Motor neuron (in vitro differentiated cells): ENCODE results near the gene MAP2K5. TPM values are rescaled to one million over a fixed set of nuclear protein-coding genes. Genes with fewer than 3 reads are reported as not detected.

Experiments
- ATAC-seq, 8 experiments: fragments of 200-7000 bp; cut with Tn5 transposase; replicated peaks in 6 of 8; 2 replicates each; pipeline ENCODE4 v1.8.0; 2021; ENCODE audit warnings: mild to moderate bottlenecking in 8 of 8, moderate library complexity in 8 of 8
- H3K27ac ChIP-seq, 2 donors: fragments of 250-450 bp; sonication (Bioruptor Pico); 2 replicates each; pipeline ENCODE4 v1.9.0; 2021; ENCODE audit warnings: antibody characterized with exemption in 2 of 2, mild to moderate bottlenecking in 2 of 2, moderate library complexity in 1 of 2
- H3K4me1 ChIP-seq, 2 donors: fragments of 250-450 bp; sonication (Bioruptor Pico); replicated peaks in 1 of 2; 2 replicates each; pipeline ENCODE4 v1.6.1; 2021; ENCODE audit warnings: antibody characterized with exemption in 2 of 2, mild to moderate bottlenecking in 2 of 2, moderate library complexity in 1 of 2
- H3K4me3 ChIP-seq, 5 donors: fragments of 250-450 bp; sonication (Bioruptor Pico); 2 replicates each; pipeline ENCODE4 v1.9.0; 2021; ENCODE audit warnings: antibody characterized with exemption in 5 of 5, mild to moderate bottlenecking in 5 of 5, moderate library complexity in 4 of 5
- WGBS, 10 experiments: fragments of 450-650 bp; shearing (Covaris generic); methylation state at CpG; one replicate each; pipeline ENCODE4 v1.0.0; 2022; 5-methylcytosine and 5-hydroxymethylcytosine counted together
- in situ Hi-C, 9 experiments: fragments of 400-800 bp; cut with MboI; loops; one replicate each; pipeline ENCODE4 v1.15.0; 2021; ENCODE audit warnings: low sequenced_read_pairs in 9 of 9, low pct_unique_long_range_greater_than_20kb in 2 of 9; ENCODE audit not compliant: unreplicated experiment in 9 of 9
- total RNA-seq, 8 experiments: library from RNA; unstranded; fragments of 300-600 nt; gene quantifications; 2 replicates each; pipeline versions ENCODE4 v1.2.3 to v1.2.4, GENCODE V29; 2022

Gene MAP2K5
- total RNA-seq, 8 experiments from 2014 or later: 5.3 to 22.6 (median 10.6) TPM

- no peak for ATAC-seq
- Histone ChIP-seq H3K4me3 (no peak overlapping the region), H3K27ac (no peak overlapping the region), H3K4me1 (peaks cover 3 to 43% of the 10 kb centered on the region in 2 donors)
- in situ Hi-C loops: no loop called here
- 40 to 87% (median 60%) methylated on average over 1 to 3 of the region's 3 CpGs; no CpG with 5 or more reads in 3 of the 10 experiments for WGBS, 10 experiments
Measured at GRCh38 chr15:67770358-67770628, 227.8 kb downstream of the MAP2K5 start.

GRCh38 chr15:67771189-67771800 is 228.8 kb downstream of the MAP2K5 start:
- peaks cover 0 to 37% of the 10 kb centered on the region in 2 donors for H3K4me1 ChIP-seq
- H3K27ac ChIP-seq: no peak overlapping the region
- WGBS, 10 experiments: 0 to 67% (median 58%) methylated on average over 1 to 7 of the region's 7 CpGs; no CpG with 5 or more reads in 3 of the 10 experiments
- in situ Hi-C loops: no loop called here
- peak in 3 of 8 experiments; percentile 86 to 97 (median 96) for ATAC-seq
- no peak overlapping the region for H3K4me3 ChIP-seq

GRCh38 chr15:67774626-67775025 is 232.1 kb downstream of the MAP2K5 start:
- Histone ChIP-seq H3K4me3 (no peak overlapping the region), H3K27ac (no peak overlapping the region), H3K4me1 (peaks cover 2 to 18% of the 10 kb centered on the region in 2 donors)
- ATAC-seq: no peak
- in situ Hi-C loops: no loop called here
- WGBS, 10 experiments: 87 to 100% (median 100%) methylated on average over 1 to 3 of the region's 3 CpGs; no CpG with 5 or more reads in 2 of the 10 experiments

GRCh38 chr15:67775250-67775649 is 232.7 kb downstream of the MAP2K5 start:
- in situ Hi-C loops: no loop called here
- H3K4me3 ChIP-seq: no peak overlapping the region
- H3K4me1 ChIP-seq: peaks cover 2 to 14% of the 10 kb centered on the region in 2 donors
- WGBS, 10 experiments: 75 to 100% (median 100%) methylated on average over 1 to 2 of the region's 2 CpGs
- no peak overlapping the region for H3K27ac ChIP-seq
- ATAC-seq: no peak

- 92 to 100% (median 100%) methylated on average over 2 to 3 of the region's 3 CpGs; no CpG with 5 or more reads in 5 of the 10 experiments for WGBS, 10 experiments
- H3K27ac ChIP-seq: no peak overlapping the region
- no peak for ATAC-seq
- no peak overlapping the region for H3K4me3 ChIP-seq
- H3K4me1 ChIP-seq: peaks cover 2 to 13% of the 10 kb centered on the region in 2 donors
- in situ Hi-C loops: no loop called here
Measured at GRCh38 chr15:67775998-67776397, 233.5 kb downstream of the MAP2K5 start.

GRCh38 chr15:67776600-67776999 is 234.1 kb downstream of the MAP2K5 start:
- in situ Hi-C loops: no loop called here
- 0 to 90% (median 56%) methylated on average over 1 to 3 of the region's 3 CpGs; no CpG with 5 or more reads in 2 of the 10 experiments for WGBS, 10 experiments
- Histone ChIP-seq H3K27ac (no peak overlapping the region), H3K4me3 (no peak overlapping the region), H3K4me1 (peaks cover 2 to 9% of the 10 kb centered on the region in 2 donors)
- no peak for ATAC-seq

- Histone ChIP-seq H3K4me3 (no peak overlapping the region), H3K27ac (no peak overlapping the region), H3K4me1 (peaks cover 5 to 11% of the 10 kb centered on the region in 2 donors)
- in situ Hi-C loops: no loop called here
- ATAC-seq: peak in 1 of 8 experiments; percentile 42
- 62 to 100% (median 70%) methylated on average over 1 to 3 of the region's 5 CpGs; no CpG with 5 or more reads in 3 of the 10 experiments for WGBS, 10 experiments
Measured at GRCh38 chr15:67777071-67777470, 234.6 kb downstream of the MAP2K5 start.

- no peak overlapping the region for H3K4me3 ChIP-seq
- in situ Hi-C loops: no loop called here
- ATAC-seq: no peak
- no peak overlapping the region for H3K27ac ChIP-seq
- H3K4me1 ChIP-seq: peaks cover 12 to 18% of the 10 kb centered on the region in 2 donors
- WGBS, 10 experiments: 43 to 100% (median 90%) methylated on average over 1 to 2 of the region's 2 CpGs; no CpG with 5 or more reads in 2 of the 10 experiments
Measured at GRCh38 chr15:67777773-67778172, 235.3 kb downstream of the MAP2K5 start.

- H3K4me3 ChIP-seq: no peak overlapping the region
- H3K27ac ChIP-seq: no peak overlapping the region
- ATAC-seq: peak in 1 of 8 experiments; percentile 19
- in situ Hi-C loops: no loop called here
- H3K4me1 ChIP-seq: peaks cover 13 to 18% of the 10 kb centered on the region in 2 donors
- 50 to 100% (median 86%) methylated on average over 1 to 5 of the region's 5 CpGs for WGBS, 10 experiments
Measured at GRCh38 chr15:67778968-67779548, 236.6 kb downstream of the MAP2K5 start.

GRCh38 chr15:67779549-67780111 is 237.1 kb downstream of the MAP2K5 start:
- in situ Hi-C loops: no loop called here
- Histone ChIP-seq H3K27ac (no peak overlapping the region), H3K4me3 (no peak overlapping the region), H3K4me1 (peaks cover 13 to 18% of the 10 kb centered on the region in 2 donors)
- peak in 1 of 8 experiments; percentile 17 for ATAC-seq
- WGBS, 10 experiments: 90 to 100% (median 96%) methylated on average over 3 to 6 of the region's 6 CpGs; no CpG with 5 or more reads in 3 of the 10 experiments

- Histone ChIP-seq H3K4me3 (no peak overlapping the region), H3K4me1 (peaks cover 13 to 18% of the 10 kb centered on the region in 2 donors), H3K27ac (no peak overlapping the region)
- 50 to 100% (median 80%) methylated on average over 1 to 3 of the region's 3 CpGs; no CpG with 5 or more reads in 3 of the 10 experiments for WGBS, 10 experiments
- in situ Hi-C loops: no loop called here
- no peak for ATAC-seq
Measured at GRCh38 chr15:67781061-67781460, 238.6 kb downstream of the MAP2K5 start.

GRCh38 chr15:67781907-67782690 is 239.6 kb downstream of the MAP2K5 start:
- no peak for ATAC-seq
- WGBS, 10 experiments: 7 to 100% (median 70%) methylated on average over 2 to 10 of the region's 10 CpGs
- H3K27ac ChIP-seq: no peak overlapping the region
- in situ Hi-C loops: no loop called here
- H3K4me3 ChIP-seq: no peak overlapping the region
- peaks cover 13 to 21% of the 10 kb centered on the region in 2 donors for H3K4me1 ChIP-seq

- H3K4me1 ChIP-seq: peaks cover 13 to 25% of the 10 kb centered on the region in 2 donors
- in situ Hi-C loops: no loop called here
- H3K4me3 ChIP-seq: no peak overlapping the region
- 55 to 86% (median 75%) methylated on average over 1 to 5 of the region's 7 CpGs; no CpG with 5 or more reads in 3 of the 10 experiments for WGBS, 10 experiments
- ATAC-seq: no peak
- no peak overlapping the region for H3K27ac ChIP-seq
Measured at GRCh38 chr15:67782691-67782991, 240.1 kb downstream of the MAP2K5 start.
